ENCODE data around the gene PALB2. TPM values are rescaled to one million over a fixed set of nuclear protein-coding genes. Genes with fewer than 3 reads are reported as not detected.

Gene PALB2
- total and polyA plus RNA-seq, 3 donors from 2014 or later, result 14.4 to 26.8 (median 24.6) TPM

DNA sequence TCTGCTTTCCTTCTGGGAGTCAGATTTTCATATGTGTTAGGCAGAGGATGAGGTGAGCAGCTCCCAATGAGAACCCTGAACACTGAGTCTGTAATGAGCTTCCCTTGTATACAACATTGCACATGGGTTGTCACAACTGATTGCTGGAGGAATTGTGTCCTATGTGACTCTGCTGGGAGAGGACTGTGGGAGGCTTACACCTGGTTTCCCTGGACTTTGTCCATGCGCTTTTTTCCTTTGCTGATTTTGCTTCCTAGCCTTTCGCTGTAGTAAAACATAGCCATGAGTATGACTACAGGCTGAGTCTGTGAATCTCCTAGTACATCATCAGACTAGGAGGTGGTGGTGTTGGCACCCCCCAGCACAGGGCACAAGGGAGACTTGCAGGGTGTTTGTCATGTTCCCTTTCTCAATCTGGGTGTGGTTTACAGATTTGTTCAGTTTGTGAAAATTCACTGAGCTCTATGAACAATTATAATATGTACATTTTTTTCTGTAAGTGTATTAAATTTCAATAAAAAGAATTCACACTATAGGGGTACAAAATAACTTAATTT is 35.9 kb upstream of the PALB2 start:
- 89 to 90% methylated on average over 2 of the region's 2 CpGs for WGBS, 2 donors
- intact Hi-C loops (cut with DNase I; ENCODE audit: low total_unique reads), result no loop called here
- DNase-seq, result no peak
- Histone ChIP-seq H3K36me3 (ENCODE audit: low read depth, missing control alignments) (no peaks in the 10 kb centered on the region), H3K27ac (no peak overlapping the region), H3K4me1 (peaks cover 8% of the 10 kb centered on the region), H3K4me3 (no peak overlapping the region), H3K9me3 (no peaks in the 10 kb centered on the region), H3K27me3 (no peaks in the 10 kb centered on the region)
- TF ChIP-seq, protein P1, sequence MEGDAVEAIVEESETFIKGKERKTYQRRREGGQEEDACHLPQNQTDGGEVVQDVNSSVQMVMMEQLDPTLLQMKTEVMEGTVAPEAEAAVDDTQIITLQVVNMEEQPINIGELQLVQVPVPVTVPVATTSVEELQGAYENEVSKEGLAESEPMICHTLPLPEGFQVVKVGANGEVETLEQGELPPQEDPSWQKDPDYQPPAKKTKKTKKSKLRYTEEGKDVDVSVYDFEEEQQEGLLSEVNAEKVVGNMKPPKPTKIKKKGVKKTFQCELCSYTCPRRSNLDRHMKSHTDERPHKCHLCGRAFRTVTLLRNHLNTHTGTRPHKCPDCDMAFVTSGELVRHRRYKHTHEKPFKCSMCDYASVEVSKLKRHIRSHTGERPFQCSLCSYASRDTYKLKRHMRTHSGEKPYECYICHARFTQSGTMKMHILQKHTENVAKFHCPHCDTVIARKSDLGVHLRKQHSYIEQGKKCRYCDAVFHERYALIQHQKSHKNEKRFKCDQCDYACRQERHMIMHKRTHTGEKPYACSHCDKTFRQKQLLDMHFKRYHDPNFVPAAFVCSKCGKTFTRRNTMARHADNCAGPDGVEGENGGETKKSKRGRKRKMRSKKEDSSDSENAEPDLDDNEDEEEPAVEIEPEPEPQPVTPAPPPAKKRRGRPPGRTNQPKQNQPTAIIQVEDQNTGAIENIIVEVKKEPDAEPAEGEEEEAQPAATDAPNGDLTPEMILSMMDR (IDR thresholded peaks at IDR 0.05), result no peak
- TF ChIP-seq POLR2A (IDR thresholded peaks at IDR 0.05), result no peak

DNA sequence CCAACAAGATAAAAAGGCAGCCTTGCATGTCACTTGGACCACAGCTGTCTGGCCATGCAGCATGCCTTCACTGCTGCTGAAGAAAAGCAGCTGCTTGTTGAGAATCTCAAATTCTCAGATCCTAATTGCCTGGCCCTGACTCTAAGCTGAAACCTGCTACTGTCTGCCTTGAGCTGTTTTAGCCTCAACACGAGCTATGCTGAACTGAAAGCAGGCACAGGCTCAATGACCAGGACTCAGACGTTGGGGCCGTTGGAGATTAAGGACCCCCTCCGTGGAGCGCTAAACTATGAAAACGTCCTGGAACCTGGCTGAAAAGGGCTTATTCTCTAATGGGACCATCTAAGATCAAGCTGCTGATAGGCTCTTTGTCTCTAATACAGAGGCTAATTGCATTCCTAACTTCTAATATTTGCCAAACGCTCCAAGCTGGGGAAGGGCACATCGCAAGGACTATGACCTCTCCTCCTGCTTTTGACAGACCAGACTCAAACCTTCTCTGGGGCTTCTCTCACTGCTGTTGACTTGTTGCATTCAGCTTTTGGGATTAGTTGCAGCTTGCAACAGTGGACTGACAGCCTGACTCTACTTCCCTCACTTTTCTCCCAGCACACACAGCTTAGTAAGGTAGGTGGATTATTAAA is 33.0 kb upstream of the PALB2 start:
- Histone ChIP-seq H3K4me1 (peaks cover 4% of the 10 kb centered on the region), H3K4me3 (no peak overlapping the region), H3K36me3 (ENCODE audit: low read depth, missing control alignments) (no peaks in the 10 kb centered on the region), H3K27ac (no peak overlapping the region), H3K27me3 (no peaks in the 10 kb centered on the region), H3K9me3 (no peaks in the 10 kb centered on the region)
- no peak for DNase-seq
- WGBS, 2 donors, result 66 to 67% methylated on average over 7 to 8 of the region's 8 CpGs
- no peak for TF ChIP-seq POLR2A (IDR thresholded peaks at IDR 0.05)
- TF ChIP-seq, protein P1 (IDR thresholded peaks at IDR 0.05), result no peak
- intact Hi-C loops (cut with DNase I; ENCODE audit: low total_unique reads), result no loop called here

DNA sequence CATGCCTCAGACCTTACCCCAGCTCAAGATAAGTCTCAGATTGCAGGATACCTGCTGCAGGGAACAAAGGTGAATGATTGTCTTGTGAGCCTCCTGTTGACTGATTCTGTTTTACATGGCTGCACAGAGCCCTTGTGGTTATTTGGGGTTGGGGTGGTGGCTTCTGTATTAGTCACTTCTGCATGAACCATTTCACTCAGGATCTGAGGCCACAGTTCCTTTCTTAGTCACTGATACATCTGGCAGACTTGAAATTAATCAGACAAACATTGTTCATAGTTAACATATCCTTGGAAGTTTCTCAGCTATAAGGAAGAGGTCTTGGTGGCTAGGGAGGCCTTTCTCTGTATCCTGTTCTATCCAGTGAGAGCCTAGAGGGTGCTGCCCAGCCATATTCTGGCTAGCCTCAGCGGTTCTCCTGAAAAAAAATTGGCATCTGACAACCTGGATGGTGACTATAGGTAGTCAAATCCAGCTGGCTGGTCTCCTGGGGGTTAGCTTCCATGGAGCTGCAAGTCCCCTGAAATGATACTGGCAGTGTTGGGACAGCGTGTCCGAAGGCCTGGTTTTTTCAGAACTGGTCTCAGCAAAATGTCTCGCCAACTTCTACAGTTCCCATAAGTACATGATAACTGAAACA is 29.1 kb upstream of the PALB2 start:
- TF ChIP-seq POLR2A (IDR thresholded peaks at IDR 0.05), result no peak
- TF ChIP-seq, protein P1 (IDR thresholded peaks at IDR 0.05), result no peak
- no peaks in the 10 kb centered on the region for H3K27me3 ChIP-seq
- intact Hi-C loops (cut with DNase I; ENCODE audit: low total_unique reads), result no loop called here
- H3K4me3 ChIP-seq, result no peak overlapping the region
- no peaks in the 10 kb centered on the region for H3K9me3 ChIP-seq
- no peaks in the 10 kb centered on the region for H3K36me3 ChIP-seq (ENCODE audit: low read depth, missing control alignments)
- no peaks in the 10 kb centered on the region for H3K4me1 ChIP-seq
- no peak for DNase-seq
- no peak overlapping the region for H3K27ac ChIP-seq
- WGBS, 2 donors, result 90 to 95% methylated on average over 4 of the region's 4 CpGs

DNA sequence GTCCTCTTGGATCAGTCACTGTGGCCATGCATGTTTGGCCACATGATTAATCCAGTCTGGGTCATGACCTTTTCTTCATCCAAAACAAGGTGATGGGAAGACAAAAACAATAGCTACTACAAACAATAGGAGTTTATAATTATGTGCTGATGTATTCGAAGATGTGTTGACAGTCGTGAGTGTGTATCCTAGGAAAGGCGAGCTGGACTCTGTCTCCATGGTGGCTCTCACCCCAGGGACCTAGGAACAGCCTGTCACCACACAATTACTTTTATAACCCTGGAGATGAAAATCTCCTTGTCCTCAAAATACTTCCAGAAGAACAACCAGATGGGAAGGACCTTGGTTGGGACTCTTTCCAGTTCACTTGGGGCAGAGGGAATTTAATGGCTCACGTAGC is 27.8 kb upstream of the PALB2 start:
- TF ChIP-seq, protein P1 (IDR thresholded peaks at IDR 0.05), result no peak
- no peak for TF ChIP-seq POLR2A (IDR thresholded peaks at IDR 0.05)
- intact Hi-C loops (cut with DNase I; ENCODE audit: low total_unique reads), result no loop called here

More for the DNA sequence above, 27.8 kb upstream of the PALB2 start:
- no peaks in the 10 kb centered on the region for H3K27me3 ChIP-seq
- no peak overlapping the region for H3K4me3 ChIP-seq
- H3K27ac ChIP-seq, result no peak overlapping the region
- 91 to 94% methylated on average over 4 of the region's 4 CpGs for WGBS, 2 donors
- no peaks in the 10 kb centered on the region for H3K4me1 ChIP-seq
- no peak for DNase-seq
- H3K9me3 ChIP-seq, result no peaks in the 10 kb centered on the region
- H3K36me3 ChIP-seq (ENCODE audit: low read depth, missing control alignments), result no peaks in the 10 kb centered on the region

All from testis (tissue), 3 donors.